ENCODE results near the gene EML5.
A peak's percentile ranks its signal among the peaks of the same experiment; 100 is the strongest.

EML5 gene

DNA sequence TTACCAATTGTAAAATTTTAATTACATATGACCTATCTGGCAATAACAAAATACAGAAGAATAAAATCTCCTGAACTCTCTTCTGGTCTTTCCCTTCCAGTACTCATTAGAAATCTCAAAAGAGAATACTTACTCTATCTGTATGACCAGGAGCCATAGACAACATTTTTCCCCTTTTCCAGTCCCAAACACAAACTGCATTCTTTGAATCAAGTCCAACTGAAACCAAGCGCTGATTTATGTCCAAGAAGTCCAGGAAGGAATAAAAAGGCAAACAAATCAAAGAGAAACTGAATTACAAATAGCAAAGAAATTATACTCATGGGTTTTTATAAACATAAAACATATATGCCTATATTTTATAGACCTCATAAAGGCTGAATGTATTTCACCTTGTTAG is 46.7 kb downstream of the EML5 start:
- TF ChIP-seq, protein P1, sequence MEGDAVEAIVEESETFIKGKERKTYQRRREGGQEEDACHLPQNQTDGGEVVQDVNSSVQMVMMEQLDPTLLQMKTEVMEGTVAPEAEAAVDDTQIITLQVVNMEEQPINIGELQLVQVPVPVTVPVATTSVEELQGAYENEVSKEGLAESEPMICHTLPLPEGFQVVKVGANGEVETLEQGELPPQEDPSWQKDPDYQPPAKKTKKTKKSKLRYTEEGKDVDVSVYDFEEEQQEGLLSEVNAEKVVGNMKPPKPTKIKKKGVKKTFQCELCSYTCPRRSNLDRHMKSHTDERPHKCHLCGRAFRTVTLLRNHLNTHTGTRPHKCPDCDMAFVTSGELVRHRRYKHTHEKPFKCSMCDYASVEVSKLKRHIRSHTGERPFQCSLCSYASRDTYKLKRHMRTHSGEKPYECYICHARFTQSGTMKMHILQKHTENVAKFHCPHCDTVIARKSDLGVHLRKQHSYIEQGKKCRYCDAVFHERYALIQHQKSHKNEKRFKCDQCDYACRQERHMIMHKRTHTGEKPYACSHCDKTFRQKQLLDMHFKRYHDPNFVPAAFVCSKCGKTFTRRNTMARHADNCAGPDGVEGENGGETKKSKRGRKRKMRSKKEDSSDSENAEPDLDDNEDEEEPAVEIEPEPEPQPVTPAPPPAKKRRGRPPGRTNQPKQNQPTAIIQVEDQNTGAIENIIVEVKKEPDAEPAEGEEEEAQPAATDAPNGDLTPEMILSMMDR (IDR thresholded peaks at IDR 0.05; ENCODE audit: low read depth, low read length, missing control alignments): no peak
- no peak overlapping the region for H3K4me3 ChIP-seq (replicated peaks; ENCODE audit: low read depth, low read length)
- DNase-seq (ENCODE audit: extremely low read depth, low read depth): no peak

DNA sequence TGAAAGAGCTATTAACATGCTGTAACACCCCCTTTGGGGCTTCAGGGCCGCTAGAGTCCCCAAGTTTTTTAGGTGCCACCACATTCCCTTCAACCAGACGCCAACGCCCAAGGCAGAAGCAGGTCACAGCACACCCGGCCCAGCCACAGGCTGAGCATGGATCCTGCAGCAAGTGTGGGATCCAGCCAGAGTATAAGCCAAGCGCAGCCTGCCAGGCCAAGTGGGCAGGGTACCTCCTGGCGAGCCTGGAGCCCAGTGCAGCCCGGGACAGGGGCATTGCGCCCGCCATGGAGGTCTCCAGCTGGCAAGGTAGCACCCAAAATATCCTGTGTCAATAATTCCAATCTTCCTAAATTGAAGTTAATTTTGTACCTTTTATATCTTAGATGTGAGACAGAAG is 55.5 kb downstream of the EML5 start:
- DNase-seq (ENCODE audit: extremely low read depth, low read depth): no peak
- H3K4me3 ChIP-seq (replicated peaks; ENCODE audit: low read depth, low read length): no peak overlapping the region
- TF ChIP-seq, protein P1 (IDR thresholded peaks at IDR 0.05; ENCODE audit: low read depth, low read length, missing control alignments): no peak

DNA sequence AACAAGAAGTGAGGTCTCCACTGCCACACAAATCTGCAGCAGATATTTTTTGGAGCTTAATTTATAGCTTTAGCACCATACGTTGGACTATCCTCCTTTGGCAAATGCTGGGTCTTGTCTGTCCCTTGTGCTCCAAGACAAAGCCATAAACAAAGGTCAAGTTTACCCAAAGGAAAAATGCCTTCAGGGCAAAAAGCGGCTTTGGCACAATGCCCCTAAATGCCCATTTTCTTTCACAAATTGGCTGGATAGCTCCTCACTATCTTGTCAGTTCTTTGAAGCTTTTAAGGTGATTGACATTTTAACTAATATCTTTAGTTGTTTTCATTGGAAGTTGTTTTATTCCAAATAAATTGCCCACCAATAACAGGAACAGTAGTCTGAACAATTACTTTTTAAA is 59.6 kb downstream of the EML5 start:
- TF ChIP-seq, protein P1 (IDR thresholded peaks at IDR 0.05; ENCODE audit: low read depth, low read length, missing control alignments): no peak
- DNase-seq (ENCODE audit: extremely low read depth, low read depth): no peak
- H3K4me3 ChIP-seq (replicated peaks; ENCODE audit: low read depth, low read length): no peak overlapping the region

DNA sequence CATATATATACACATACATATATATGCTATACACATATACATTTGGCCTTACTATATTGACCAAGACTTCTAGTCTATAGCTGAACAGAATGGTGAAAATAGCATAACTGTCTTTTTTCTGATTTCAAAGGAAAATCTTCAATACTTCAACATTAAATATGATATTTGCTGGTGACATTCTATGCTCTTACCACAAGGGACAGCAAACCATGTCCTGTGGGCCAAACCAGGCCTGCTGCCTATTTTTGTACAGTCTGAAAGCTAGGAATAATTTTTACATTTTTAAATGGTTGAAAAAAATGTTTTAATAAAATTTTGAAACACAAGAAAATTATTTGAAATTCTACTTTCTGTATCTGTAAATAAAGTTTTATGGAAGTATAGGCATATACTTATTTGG is 63.6 kb downstream of the EML5 start:
- H3K4me3 ChIP-seq (replicated peaks; ENCODE audit: low read depth, low read length): no peak overlapping the region
- TF ChIP-seq, protein P1 (IDR thresholded peaks at IDR 0.05; ENCODE audit: low read depth, low read length, missing control alignments): peak; percentile 26
- DNase-seq (ENCODE audit: extremely low read depth, low read depth): no peak

DNA sequence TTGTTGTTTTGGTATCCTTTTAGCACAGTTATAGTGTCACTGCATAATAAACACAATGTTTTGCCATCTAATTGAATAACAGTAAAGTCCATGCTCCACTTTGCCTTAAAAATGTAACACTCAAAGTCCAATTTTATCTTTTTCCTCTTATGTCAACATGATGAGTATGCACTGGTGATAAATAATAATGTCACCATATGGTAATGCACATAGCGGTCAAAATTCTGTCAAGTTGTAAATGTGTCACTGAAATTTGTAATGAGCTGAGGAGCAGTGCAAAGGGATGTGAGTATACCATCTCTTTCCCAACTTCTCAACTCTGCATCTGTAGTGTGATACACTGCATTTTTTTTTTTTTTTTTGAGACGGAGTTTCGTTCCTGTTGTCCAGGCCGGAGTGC is 65.7 kb downstream of the EML5 start:
- no peak overlapping the region for H3K4me3 ChIP-seq (replicated peaks; ENCODE audit: low read depth, low read length)
- TF ChIP-seq, protein P1 (IDR thresholded peaks at IDR 0.05; ENCODE audit: low read depth, low read length, missing control alignments): no peak
- DNase-seq (ENCODE audit: extremely low read depth, low read depth): no peak

DNA sequence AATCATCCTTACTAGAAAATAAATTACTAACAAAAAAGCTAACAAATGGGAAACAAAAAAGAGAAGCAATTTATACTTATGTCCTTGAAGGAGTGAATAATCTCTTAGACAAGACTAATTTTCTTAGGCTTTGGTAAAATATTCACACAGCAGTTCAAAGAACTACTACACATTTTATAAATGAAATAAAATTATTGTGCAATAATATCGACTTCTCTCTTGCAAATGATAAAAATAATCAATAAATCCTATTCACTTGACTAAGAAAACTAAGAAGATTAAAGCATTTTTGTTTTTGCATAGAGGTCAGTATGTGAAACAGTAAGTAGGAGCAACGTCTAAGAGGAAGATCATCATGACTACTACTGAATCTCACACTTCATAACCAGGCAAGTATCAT is 82.0 kb downstream of the EML5 start:
- no peak overlapping the region for H3K4me3 ChIP-seq (replicated peaks; ENCODE audit: low read depth, low read length)
- TF ChIP-seq, protein P1 (IDR thresholded peaks at IDR 0.05; ENCODE audit: low read depth, low read length, missing control alignments): no peak
- DNase-seq (ENCODE audit: extremely low read depth, low read depth): no peak

DNA sequence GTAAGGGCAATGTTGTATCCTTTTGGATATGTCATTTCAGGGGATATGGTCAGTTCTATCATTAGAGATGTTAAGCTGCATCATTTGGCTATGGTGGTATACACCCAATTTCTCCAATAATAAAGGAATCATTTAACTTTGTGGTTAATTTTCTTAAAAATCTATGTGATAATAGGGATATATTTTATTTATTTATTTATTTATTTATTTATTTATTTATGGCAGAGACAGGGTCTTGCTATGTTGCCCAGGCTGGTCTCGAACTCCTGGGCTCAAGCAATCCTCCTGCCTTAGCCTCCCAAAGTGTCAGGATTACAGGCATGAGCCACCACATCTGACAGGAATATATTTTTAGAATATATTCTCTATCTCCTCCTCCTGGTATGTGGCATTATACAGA is 85.7 kb downstream of the EML5 start:
- no peak for DNase-seq (ENCODE audit: extremely low read depth, low read depth)
- H3K4me3 ChIP-seq (replicated peaks; ENCODE audit: low read depth, low read length): no peak overlapping the region
- TF ChIP-seq, protein P1 (IDR thresholded peaks at IDR 0.05; ENCODE audit: low read depth, low read length, missing control alignments): no peak
